Aorta (tissue), 5 donors: ENCODE measurements around the gene FBXL14. TPM values are rescaled to one million over a fixed set of nuclear protein-coding genes. Genes with fewer than 3 reads are reported as not detected.

Source experiments
- ATAC-seq: fragments of 200-7000 bp; cut with Tn5 transposase; one replicate; pipeline ENCODE4 v1.9.1; 2022; ENCODE audit warnings: moderate library complexity; ENCODE audit not compliant: low FRiP score
- DNase-seq, 2 donors: peaks; one replicate each; pipeline ENCODE4 v3.0.0-alpha.2; 2020
- H3K27ac ChIP-seq, 2 donors: one replicate each; pipeline ENCODE4 v1.5.1; 2013; ENCODE audit warnings: low read length in 2 of 2, mild to moderate bottlenecking in 2 of 2, moderate library complexity in 2 of 2, control low read depth in 1 of 2, inconsistent platforms in 1 of 2, low read depth in 1 of 2
- H3K27me3 ChIP-seq, 2 donors: one replicate each; pipeline ENCODE4 v1.6.1; 2013; ENCODE audit warnings: control low read depth in 1 of 2, low read length in 1 of 2, mild to moderate bottlenecking in 1 of 2, moderate library complexity in 1 of 2; ENCODE audit not compliant: insufficient read depth in 2 of 2, control insufficient read depth in 1 of 2
- H3K36me3 ChIP-seq, 2 donors: one replicate each; pipeline ENCODE4 v1.6.1; 2013; ENCODE audit warnings: control low read depth in 1 of 2, low read length in 1 of 2, mild to moderate bottlenecking in 1 of 2; ENCODE audit not compliant: insufficient read depth in 2 of 2, control insufficient read depth in 1 of 2
- H3K4me1 ChIP-seq, 2 donors: one replicate each; pipeline ENCODE4 v1.6.1; 2013; ENCODE audit warnings: low read length in 2 of 2, control low read depth in 1 of 2, mild to moderate bottlenecking in 1 of 2, moderate library complexity in 1 of 2; ENCODE audit not compliant: insufficient read depth in 2 of 2, control insufficient read depth in 1 of 2
- H3K4me3 ChIP-seq, 2 donors: one replicate each; pipeline ENCODE4 v1.5.1; 2013; ENCODE audit warnings: low read length in 2 of 2, control low read depth in 1 of 2, mild to moderate bottlenecking in 1 of 2
- H3K9me3 ChIP-seq: one replicate; pipeline ENCODE4 v1.6.1; 2013; ENCODE audit warnings: mild to moderate bottlenecking, low read length; ENCODE audit not compliant: control insufficient read depth
- WGBS, 2 donors: extraction: QIAGEN DNeasy Blood & Tissue Kit; methylation state at CpG; one replicate each; pipeline ENCODE4 v1.1.7; 2013; 5-methylcytosine and 5-hydroxymethylcytosine counted together
- intact Hi-C, 2 donors: fragments of 100-400 bp; cut with DNase I; formaldehyde crosslinking; loops; one replicate each; pipeline versions ENCODE4 v1.14.2 to v1.15.0; 2022
- long read RNA-seq, 2 donors: library from polyadenylated mRNA; unstranded; transcript quantifications; one replicate each; pipeline ENCODE4 v2.0.0, GENCODE V29; 2020 to 2021
- polyA plus RNA-seq, 2 donors: library from polyadenylated mRNA; stranded (reverse); fragments of 200-250 nt; gene quantifications; one replicate each; pipeline ENCODE4 v1.2.3, GENCODE V29; 2013
- total RNA-seq, 2 donors: library from RNA; stranded (reverse); fragmentation: NEBNext Ultra II Directional; extraction: Animal tissue kit (Norgen Biotek cat#: 25700); gene quantifications; one replicate each; pipeline ENCODE4 v1.2.1, GENCODE V29; 2021
- donor health status: healthy with polysubstance abuse.
- donor health status: Bipolar disorder and iron deficiency.
- donor health status: DM: no; HTN: no; CAD: no.
- donor health status: DM: no; HTN: no; CAD: no.
- donor health status: DM: yes; HTN: yes; CAD: no.

FBXL14 gene
- total RNA-seq (10 to 100 TPM in 1 of 2 donors, 1 to 10 TPM in 1; 8.0 to 13.2 TPM), polyA plus RNA-seq (1 to 10 TPM; 2.8 to 7.1 TPM)
- long read RNA-seq, donor 1, partial matches to known transcripts: 0 of 4 reads
- long read RNA-seq, donor 1, other reads (novel, unspliced or antisense): 4 of 4 reads
- long read RNA-seq, donor 2, partial matches to known transcripts: 0 of 35 reads
- long read RNA-seq, donor 2, other reads (novel, unspliced or antisense): 34 of 35 reads

GRCh38 chr12:1594261-1595025 lies at the start of gene FBXL14:
Gene FBXL14, minus strand, starts transcription at chr12:1594581. Its CDS starts 515 bp downstream, at chr12:1594066.
- Histone ChIP-seq H3K27me3 (no peaks in the 10 kb centered on the region), H3K4me3 (peak within 1 kb of the TSS; percentile 70 to 73), H3K4me1 (peaks cover 0 to 3% of the 10 kb centered on the region in 2 donors), H3K27ac (peak within 1 kb of the TSS; percentile 83), H3K36me3 (no peaks in the 10 kb centered on the region), H3K9me3 (no peaks in the 10 kb centered on the region)
- ATAC-seq: peak; percentile 90
- intact Hi-C loops: no loop called here
- peak; percentile 95 to 96 for DNase-seq
- WGBS, 2 donors: 0 to 1% methylated on average over 59 to 115 of the region's 115 CpGs

- H3K4me1 ChIP-seq: no peaks in the 10 kb centered on the region
- no peak overlapping the region for H3K4me3 ChIP-seq
- no peaks in the 10 kb centered on the region for H3K27me3 ChIP-seq
- 16 to 28% methylated on average over 7 of the region's 7 CpGs for WGBS, 2 donors
- no peak for DNase-seq
- intact Hi-C loops: no loop called here
- no peaks in the 10 kb centered on the region for H3K9me3 ChIP-seq
- ATAC-seq: peak; percentile 39
- no peaks in the 10 kb centered on the region for H3K36me3 ChIP-seq
- no peak overlapping the region for H3K27ac ChIP-seq
Measured at GRCh38 chr12:1643905-1644533, 49.6 kb upstream of the FBXL14 start.

GRCh38 chr12:1643043-1643442 lies 48.7 kb upstream of the FBXL14 start:
- no peaks in the 10 kb centered on the region for H3K9me3 ChIP-seq
- H3K27ac ChIP-seq: no peak overlapping the region
- H3K4me3 ChIP-seq: no peak overlapping the region
- H3K27me3 ChIP-seq: no peaks in the 10 kb centered on the region
- intact Hi-C loops: no loop called here
- no peaks in the 10 kb centered on the region for H3K36me3 ChIP-seq
- DNase-seq (no peak), ATAC-seq (no peak)
- WGBS, 2 donors: 92% methylated on average over 9 of the region's 9 CpGs
- no peaks in the 10 kb centered on the region for H3K4me1 ChIP-seq

GRCh38 chr12:1642513-1642912 lies 48.1 kb upstream of the FBXL14 start:
- no peak overlapping the region for H3K4me3 ChIP-seq
- no peak overlapping the region for H3K27ac ChIP-seq
- WGBS, 2 donors: 94 to 96% methylated on average over 7 of the region's 7 CpGs
- intact Hi-C loops: no loop called here
- H3K27me3 ChIP-seq: no peaks in the 10 kb centered on the region
- no peaks in the 10 kb centered on the region for H3K36me3 ChIP-seq
- no peaks in the 10 kb centered on the region for H3K9me3 ChIP-seq
- ATAC-seq (no peak), DNase-seq (no peak)
- H3K4me1 ChIP-seq: no peaks in the 10 kb centered on the region

- Histone ChIP-seq H3K27ac (no peak overlapping the region), H3K4me3 (no peak overlapping the region), H3K36me3 (no peaks in the 10 kb centered on the region), H3K9me3 (no peaks in the 10 kb centered on the region), H3K27me3 (no peaks in the 10 kb centered on the region), H3K4me1 (no peaks in the 10 kb centered on the region)
- ATAC-seq (no peak), DNase-seq (no peak)
- intact Hi-C loops: no loop called here
- 62 to 69% methylated on average over 18 of the region's 18 CpGs for WGBS, 2 donors
Measured at GRCh38 chr12:1640328-1641234, 46.2 kb upstream of the FBXL14 start.

GRCh38 chr12:1639538-1639937 lies 45.2 kb upstream of the FBXL14 start:
- Histone ChIP-seq H3K9me3 (no peaks in the 10 kb centered on the region), H3K36me3 (no peaks in the 10 kb centered on the region), H3K27me3 (no peaks in the 10 kb centered on the region), H3K27ac (no peak overlapping the region), H3K4me3 (no peak overlapping the region), H3K4me1 (no peaks in the 10 kb centered on the region)
- intact Hi-C loops: no loop called here
- ATAC-seq (no peak), DNase-seq (no peak)
- 91 to 92% methylated on average over 39 to 40 of the region's 40 CpGs for WGBS, 2 donors

- Histone ChIP-seq H3K27ac (no peak overlapping the region), H3K36me3 (no peaks in the 10 kb centered on the region), H3K27me3 (no peaks in the 10 kb centered on the region), H3K4me1 (no peaks in the 10 kb centered on the region), H3K4me3 (no peak overlapping the region), H3K9me3 (no peaks in the 10 kb centered on the region)
- intact Hi-C loops: no loop called here
- ATAC-seq (no peak), DNase-seq (no peak)
- WGBS, 2 donors: 85 to 90% methylated on average over 5 of the region's 5 CpGs
Measured at GRCh38 chr12:1638203-1638602, 43.8 kb upstream of the FBXL14 start.

- no peaks in the 10 kb centered on the region for H3K9me3 ChIP-seq
- no peaks in the 10 kb centered on the region for H3K36me3 ChIP-seq
- no peaks in the 10 kb centered on the region for H3K4me1 ChIP-seq
- ATAC-seq (no peak), DNase-seq (no peak)
- no peak overlapping the region for H3K4me3 ChIP-seq
- WGBS, 2 donors: 87 to 89% methylated on average over 11 of the region's 11 CpGs
- intact Hi-C loops: no loop called here
- no peak overlapping the region for H3K27ac ChIP-seq
- H3K27me3 ChIP-seq: no peaks in the 10 kb centered on the region
Measured at GRCh38 chr12:1635301-1636095, 41.1 kb upstream of the FBXL14 start.
